ENCODE results near the gene B3GALT4.

Gene B3GALT4

DNA sequence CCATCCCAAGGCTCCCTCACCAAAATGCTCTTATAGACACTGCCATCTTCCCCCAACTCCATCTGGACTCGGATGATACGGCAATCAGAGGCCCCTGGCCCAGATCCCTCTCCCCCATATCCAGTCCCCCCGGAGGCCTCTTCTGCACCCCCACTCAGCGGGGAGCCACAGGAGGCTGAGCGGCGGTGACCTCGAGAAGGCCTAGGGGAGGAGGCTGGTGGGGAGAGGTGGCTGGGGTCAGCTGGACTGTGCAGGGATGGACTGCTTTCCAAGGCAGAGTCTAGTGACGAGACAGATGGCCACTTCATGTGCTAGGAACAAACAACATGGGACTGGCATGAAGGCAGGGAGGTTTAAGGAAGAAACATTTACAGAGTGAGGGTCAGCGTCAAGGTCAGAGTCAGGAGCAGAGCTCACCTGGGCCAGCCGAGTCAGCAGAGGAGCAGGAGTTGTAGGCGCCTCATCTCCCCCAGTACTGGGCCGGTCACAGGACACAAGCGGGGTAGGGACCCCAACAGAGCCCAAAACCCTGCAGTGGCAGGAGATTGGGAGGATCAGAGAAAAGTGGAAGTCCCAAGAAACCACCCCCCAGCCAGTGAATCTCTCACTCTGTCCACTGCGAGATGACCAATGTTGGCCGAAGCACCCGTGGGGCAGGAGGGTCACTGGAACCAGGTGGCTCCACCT, 16.2 kb downstream of the B3GALT4 start:
- DNase-seq: no peak

GRCh38 chr6:33294086-33294823, 17.3 kb downstream of the B3GALT4 start:
- no peak for DNase-seq

GRCh38 chr6:33295621-33296369, 18.9 kb downstream of the B3GALT4 start:
- no peak for DNase-seq

DNA sequence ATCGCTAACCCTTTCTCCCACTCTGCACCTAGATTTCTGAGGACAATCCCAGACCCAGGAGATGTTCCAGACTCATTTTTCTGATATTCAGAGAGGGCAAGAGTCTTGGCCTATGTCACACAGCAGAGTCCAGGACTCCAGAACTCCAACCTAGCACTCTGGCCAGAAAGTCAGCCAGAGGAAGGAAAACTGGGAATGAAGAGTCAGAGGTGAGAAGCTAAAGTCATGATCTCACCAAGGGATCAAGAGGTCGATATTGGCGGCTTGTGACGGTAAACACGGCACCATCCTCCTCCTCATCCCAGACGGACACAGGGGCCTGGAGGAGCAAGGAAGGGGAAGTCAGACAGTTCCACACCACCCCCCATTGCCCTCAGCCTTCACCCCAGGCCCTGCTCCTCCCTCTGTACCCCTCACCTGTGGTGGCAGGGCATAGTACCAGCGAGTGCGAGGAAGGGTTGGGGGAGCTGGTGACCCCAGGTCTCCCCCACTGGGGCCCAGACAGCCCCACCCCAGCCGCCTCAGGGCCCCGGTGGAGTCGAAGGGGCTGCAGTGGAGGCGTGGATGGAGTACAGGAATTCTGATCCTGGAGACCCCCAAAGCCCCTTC, 20.0 kb downstream of the B3GALT4 start:
- DNase-seq: no peak

GRCh38 chr6:33297406-33297955, 20.6 kb downstream of the B3GALT4 start:
- DNase-seq: no peak

- no peak for DNase-seq
Observed at GRCh38 chr6:33297956-33298772, 21.2 kb downstream of the B3GALT4 start.

DNA sequence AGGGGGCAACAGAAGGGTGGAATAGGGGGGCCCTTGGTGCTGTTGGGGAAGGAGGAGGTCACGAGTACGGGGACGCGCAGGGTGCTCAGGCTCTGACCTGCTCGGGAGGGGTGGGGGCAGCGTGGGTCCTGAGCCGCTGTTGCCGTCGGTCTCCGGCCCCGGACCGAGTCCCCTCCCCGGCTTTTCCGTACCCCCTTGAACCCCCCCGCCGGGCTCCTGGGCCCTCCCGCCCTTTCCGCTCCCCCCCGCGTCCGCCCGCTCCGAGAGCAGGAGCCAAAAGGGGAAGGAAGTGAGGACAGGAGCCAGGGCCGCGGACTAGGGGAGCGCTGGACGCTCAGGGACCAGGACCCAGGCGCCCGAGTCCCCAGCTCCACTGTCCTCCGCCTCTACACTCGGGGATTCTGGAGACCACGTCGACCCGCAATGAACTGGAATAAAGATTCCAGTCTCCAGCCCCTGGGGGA, 21.9 kb downstream of the B3GALT4 start, which contains the start of gene RGL2:
Gene RGL2 (minus strand): TSS at position 170 of the 464 bp plus-strand sequence. CDS start 332 bp downstream, outside the sequence.
- DNase-seq: no peak

- no peak for DNase-seq
Observed at GRCh38 chr6:33299237-33299944, 22.5 kb downstream of the B3GALT4 start.

DNA sequence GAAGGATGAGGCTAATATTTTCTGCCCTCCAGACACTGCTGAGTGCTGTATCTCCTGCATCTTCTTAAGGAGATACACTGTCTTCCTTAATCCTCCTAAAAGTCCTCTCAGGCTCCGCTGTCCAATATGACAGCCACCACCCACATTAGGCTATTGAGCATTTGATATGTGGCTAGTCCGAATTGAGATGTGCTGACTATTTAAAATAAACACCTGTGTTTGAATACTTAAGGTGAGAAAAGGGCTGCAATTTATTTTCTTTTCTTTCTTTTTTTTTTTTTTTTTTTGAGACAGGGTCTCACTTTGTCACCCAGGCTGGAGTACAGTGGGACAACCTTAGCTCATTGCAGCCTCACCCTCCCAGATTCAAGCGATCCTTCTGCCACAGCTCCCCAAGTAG, 25.0 kb downstream of the B3GALT4 start:
- DNase-seq: no peak

DNA sequence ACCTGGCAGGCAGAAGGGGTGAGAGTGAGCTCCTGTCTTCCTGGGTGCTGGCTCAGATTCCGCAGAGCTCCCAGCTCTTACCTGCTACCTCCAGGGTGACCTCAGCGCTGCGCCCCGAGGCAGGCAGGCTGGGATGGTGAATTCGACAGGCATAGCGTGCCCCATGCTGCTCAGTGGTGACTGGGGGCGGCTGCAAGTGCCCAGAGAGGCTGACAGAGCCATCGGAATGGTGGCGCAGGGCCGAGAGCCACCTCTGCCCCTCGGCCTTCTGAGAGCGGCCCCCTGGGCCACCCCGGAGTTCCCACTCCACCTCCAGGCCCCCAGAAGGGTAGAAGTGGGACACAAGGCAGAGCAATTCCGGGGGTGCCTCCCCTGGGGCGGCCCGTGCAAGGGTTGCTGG, 27.3 kb downstream of the B3GALT4 start:
- DNase-seq: no peak

- DNase-seq: no peak
Observed at GRCh38 chr6:33305052-33305451, 28.1 kb downstream of the B3GALT4 start.

- no peak for DNase-seq
Observed at GRCh38 chr6:33306356-33306755, 29.4 kb downstream of the B3GALT4 start.

DNA sequence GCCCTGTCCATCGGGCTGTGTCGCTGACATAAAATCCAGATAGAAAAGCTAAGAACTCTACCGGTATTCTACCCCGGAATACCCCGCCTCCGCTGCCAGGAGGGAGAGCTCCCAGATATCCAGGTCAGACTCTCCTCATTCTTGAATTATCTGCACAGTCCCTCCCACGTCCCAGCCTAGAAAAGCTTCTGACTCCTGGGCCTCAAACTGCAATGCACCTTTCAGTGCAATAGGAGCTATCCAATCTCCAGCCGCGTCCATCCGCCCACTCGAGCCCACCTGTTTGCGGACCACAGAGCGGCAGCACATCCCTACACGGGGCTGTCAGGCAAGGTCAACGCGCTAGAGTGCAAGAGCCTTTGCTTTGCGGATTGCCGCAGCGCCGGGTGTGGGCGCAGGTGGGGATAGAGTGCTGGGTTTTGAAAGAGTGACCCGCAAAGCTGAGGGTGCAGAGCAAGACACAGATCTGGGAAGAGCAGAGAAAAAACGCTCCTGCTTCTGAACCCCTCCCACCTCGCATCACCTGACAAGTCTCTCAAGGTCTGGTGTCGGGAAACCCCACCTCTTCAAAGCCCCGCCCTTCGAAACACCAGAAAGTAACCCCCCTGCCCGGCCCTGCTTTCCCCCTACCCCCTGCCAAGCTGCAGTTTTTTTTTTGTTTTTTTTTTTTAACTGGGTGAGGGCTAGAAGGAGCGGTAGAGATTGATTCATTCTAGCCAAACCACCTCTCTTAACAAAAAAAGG, 35.6 kb downstream of the B3GALT4 start:
- DNase-seq: no peak

- no peak for DNase-seq
Observed at GRCh38 chr6:33313105-33313708, 36.3 kb downstream of the B3GALT4 start.

- no peak for DNase-seq
Observed at GRCh38 chr6:33313709-33314514, 37.0 kb downstream of the B3GALT4 start, which contains the start of gene TAPBP. TSS of gene TAPBP (minus strand) at chr6:33314078. CDS start at chr6:33314041, 37 bp downstream.

DNA sequence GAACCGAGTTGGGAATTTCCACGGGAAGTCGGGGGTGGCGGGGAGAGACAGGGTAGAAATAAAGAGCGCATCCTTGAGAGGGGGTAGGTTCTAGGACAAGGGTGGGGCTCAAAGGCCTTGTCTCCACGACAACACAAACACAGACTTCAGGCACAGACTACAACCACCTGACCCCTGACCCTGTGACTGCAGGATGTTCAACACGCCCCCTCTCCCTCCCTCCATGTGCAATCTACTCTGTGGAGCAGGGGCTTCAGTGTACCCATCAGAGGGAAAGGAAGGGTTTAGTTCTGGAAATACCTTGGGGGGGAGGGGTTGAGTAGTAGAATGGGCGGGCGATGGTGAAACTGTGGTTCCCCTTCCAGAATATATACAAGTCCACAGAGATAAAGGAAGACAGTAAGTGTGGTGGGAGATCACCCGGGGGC, 37.6 kb downstream of the B3GALT4 start:
- no peak for DNase-seq

DNA sequence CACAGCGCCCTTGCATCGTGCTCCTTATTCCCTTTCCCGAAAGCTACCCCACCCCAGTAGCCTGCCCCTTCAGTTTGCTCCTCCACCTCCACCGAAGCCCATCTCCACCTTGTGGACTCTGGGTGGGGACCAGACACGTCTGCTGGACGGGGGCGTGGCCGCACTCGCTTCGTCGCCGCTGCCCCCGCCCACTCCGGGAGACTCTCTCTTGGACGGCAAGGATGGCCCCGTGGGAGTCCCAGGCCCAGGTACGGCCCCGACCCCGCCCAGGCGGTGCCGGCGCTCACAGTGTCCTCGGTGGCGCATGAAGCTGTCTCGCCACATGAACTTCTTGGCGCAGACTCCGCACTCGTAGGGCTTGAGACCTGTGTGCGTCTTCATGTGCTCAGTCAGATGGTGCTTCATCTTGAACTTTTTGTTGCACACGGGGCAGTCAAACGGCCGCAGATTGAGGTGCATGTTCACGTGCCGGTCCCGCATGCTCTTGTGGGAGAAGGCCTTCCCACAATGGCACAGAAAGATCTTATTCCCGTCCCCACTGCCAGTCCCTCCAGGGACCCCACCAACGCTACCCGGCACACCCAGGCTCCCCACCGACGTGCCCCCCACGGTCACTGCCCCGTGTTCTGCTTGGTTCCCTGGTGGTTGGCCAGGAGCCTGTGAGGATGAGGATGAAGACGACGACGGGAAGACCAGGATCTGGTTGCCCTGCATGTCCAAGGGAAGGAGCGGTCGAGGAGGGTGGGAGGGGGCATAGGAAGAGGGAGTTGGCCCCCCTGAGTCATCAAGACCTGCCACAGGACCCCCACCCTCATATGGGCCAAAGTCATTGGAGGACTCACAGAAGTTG, 38.2 kb downstream of the B3GALT4 start:
- DNase-seq: no peak
